Measurements from ENCODE around the gene PCBP1. TPM values are rescaled to one million over a fixed set of nuclear protein-coding genes. Genes with fewer than 3 reads are reported as not detected.
"Not testable (repeated sequence)": the region's sequence is repeated elsewhere in the genome, so short reads cannot be mapped to it uniquely, and the experiment has no call there.

The PCBP1 gene
- total RNA-seq, 1 donor from 2014 or later: 443 TPM

DNA sequence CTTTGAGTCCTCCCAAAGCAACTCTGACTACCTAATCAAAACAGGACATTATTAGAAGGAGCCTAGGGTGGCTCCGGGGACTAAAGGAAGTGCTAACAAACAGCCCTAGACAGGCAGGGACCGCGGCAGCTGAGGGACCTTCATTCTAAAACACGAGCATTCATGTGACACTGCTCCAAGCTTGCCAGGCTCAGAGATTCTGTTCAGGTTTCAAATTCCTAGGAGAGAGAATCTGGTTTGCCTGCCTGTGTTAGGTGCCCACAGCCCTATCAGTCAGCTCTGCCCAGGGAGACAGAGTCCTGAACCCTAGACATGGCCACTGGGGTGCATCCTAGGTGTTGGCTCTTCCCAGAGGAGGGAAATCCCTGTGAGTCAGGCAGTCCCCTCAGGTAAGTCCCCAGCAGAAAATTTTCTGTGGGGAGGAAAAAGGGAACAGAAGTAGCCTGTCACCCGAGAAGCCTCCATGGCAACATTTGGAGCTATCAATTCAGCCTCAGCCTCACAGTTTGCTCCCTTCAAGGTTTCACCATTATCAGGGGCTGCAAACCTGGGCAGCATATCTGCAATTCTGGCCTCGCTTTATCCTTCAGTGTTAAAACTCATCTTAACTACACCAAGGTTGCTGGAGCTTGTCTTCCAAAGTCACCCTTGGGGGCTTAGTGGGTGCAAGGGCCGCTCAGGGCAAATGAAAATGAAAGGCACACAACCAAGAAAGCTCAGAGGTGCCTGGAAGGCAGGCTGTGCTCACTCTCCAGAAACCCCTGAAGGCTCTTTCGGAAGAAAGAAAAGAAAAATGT, 28.6 kb downstream of the PCBP1 start:
- Mint-ChIP-seq H3K4me3 (no peak overlapping the region), H3K27ac (no peak overlapping the region), H3K27me3 (no peaks in the 10 kb centered on the region), H3K36me3 (ENCODE audit: low read depth) (no peaks in the 10 kb centered on the region), H3K4me1 (peaks cover 33% of the 10 kb centered on the region), H3K9me3 (no peaks in the 10 kb centered on the region)
- DNase-seq: no peak
- intact Hi-C loops (cut with micrococcal nuclease): no loop called here

DNA sequence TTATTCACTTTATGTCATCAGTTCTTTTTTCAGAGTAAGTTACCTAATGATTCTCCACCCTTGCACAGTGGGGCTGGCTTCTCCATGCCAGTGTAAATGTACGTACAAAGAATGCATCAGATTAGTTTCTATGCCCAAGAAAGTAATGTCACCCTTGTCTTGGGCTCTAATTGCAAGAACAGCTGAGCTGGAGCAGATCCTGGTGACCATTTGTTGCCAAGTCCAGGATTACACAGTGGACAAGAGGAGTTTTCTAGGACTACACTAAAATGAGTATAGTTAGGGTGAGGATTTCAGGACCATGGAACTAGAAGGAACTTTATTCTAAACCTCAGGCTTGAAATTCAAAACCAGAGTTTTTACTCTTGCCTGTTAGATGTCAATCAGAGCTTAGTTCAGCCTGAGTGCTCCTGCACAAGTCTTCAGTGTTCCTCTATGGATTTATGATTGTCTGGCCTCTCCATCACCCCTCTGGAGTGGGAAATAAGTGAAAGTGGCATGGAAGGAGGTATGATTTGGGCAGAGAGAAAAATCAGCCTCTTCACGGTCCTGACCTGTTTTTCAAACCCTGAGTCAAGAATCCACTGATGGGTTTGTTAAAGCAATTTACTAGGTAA, 29.8 kb downstream of the PCBP1 start:
- Mint-ChIP-seq H3K27me3 (no peaks in the 10 kb centered on the region), H3K4me3 (no peak overlapping the region), H3K36me3 (ENCODE audit: low read depth) (no peaks in the 10 kb centered on the region), H3K9me3 (no peaks in the 10 kb centered on the region), H3K4me1 (peaks cover 34% of the 10 kb centered on the region), H3K27ac (no peak overlapping the region)
- no peak for DNase-seq
- intact Hi-C loops (cut with micrococcal nuclease): no loop called here

DNA sequence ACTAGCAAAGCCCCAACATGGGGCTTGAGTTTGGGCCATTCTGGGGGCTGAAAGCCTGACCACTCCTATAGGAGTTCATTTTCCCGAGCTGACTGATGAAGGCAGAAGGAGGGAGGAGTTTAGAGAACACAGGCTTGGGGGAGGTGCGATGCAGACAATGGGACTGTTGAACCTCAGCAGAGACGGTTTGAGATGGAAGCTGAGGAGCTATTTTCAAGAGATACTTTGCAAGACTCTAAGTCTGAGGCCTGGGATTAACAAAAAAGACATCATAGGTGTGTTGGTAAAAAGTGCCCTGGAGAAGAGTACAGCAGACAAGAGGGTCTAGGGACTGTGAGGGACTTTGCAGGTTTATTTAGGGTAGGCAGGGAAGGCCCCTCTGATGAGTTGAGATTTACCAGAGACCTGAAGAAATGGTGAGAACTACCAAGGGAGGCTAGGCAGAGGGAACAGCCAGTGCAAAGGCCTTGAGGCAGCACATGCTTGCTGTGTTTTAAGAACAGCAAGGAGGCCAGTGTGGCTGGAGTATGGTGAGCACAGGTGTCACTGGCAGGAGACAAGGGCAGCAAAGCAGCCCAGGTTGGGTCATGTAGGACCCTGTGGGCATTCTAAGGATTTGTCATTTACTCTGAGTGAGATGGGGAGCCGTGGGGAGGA, 31.6 kb downstream of the PCBP1 start:
- peak overlapping the region; percentile 54 for H3K27ac Mint-ChIP-seq
- peaks cover 41% of the 10 kb centered on the region for H3K4me1 Mint-ChIP-seq
- intact Hi-C loops (cut with micrococcal nuclease): no loop called here
- H3K4me3 Mint-ChIP-seq: no peak overlapping the region
- peaks cover 2% of the 10 kb centered on the region for H3K36me3 Mint-ChIP-seq (ENCODE audit: low read depth)
- DNase-seq: no peak
- no peaks in the 10 kb centered on the region for H3K9me3 Mint-ChIP-seq
- H3K27me3 Mint-ChIP-seq: no peaks in the 10 kb centered on the region

DNA sequence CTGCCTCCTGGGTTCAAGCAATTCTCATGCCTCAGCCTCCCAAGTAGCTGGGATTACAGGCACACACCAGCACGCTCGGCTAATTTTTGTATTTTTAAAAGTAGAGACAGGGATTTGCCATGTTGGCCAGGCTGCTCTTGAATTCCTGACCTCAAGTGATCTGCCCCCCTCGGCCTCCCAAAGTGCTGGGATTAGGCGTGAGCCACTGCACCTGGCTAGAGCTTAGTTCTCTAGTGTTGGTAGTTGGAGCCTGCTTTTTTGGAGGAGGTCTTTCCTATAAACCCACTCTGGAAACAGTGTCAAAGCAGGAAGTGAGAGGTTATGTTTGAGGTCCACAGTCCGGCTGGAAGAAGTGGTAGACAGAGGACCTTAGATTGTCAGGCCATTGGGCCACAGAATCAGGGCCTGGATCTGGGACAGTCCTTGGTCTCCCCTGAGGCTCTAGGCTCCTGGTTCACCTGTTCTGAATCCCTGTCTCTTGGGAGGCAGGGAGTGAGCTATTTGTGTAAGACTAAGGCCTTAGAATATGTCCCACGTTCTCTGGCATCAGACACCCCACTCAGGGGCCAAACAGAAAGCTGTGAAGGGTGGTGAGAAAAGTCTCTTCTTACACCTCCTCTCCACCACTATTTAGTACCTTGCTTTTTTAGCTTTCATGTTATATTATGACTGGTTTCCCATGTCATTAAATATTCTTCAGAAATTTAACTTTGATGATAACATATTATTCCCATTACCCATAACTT, 34.5 kb downstream of the PCBP1 start:
- H3K27me3 Mint-ChIP-seq: no peaks in the 10 kb centered on the region
- DNase-seq: no peak
- H3K9me3 Mint-ChIP-seq: no peaks in the 10 kb centered on the region
- H3K27ac Mint-ChIP-seq: peak overlapping the region; percentile 69
- H3K4me3 Mint-ChIP-seq: no peak overlapping the region
- peaks cover 4% of the 10 kb centered on the region for H3K36me3 Mint-ChIP-seq (ENCODE audit: low read depth)
- intact Hi-C loops (cut with micrococcal nuclease): no loop called here
- peaks cover 55% of the 10 kb centered on the region for H3K4me1 Mint-ChIP-seq

DNA sequence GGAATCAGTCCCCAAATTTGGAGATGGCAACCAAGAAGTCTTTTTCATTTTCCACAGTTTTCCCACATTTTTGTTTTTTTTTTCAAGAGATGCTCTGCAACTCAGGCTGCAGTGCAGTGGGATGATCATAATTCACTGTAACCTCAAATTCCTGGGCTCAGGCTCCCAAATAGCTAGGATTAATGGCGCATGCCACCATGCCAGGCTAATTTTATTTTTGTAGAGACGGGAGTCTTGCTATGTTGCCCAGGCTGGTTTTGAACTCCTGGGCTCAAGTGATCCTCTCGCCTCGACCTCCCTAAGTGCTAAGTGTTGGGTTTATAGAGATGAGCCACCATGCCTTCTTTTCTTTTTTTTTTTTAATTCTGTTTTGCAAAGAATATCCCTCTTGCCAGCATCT, 35.2 kb downstream of the PCBP1 start:
- intact Hi-C loops (cut with micrococcal nuclease): no loop called here
- H3K4me3 Mint-ChIP-seq: no peak overlapping the region

DNA sequence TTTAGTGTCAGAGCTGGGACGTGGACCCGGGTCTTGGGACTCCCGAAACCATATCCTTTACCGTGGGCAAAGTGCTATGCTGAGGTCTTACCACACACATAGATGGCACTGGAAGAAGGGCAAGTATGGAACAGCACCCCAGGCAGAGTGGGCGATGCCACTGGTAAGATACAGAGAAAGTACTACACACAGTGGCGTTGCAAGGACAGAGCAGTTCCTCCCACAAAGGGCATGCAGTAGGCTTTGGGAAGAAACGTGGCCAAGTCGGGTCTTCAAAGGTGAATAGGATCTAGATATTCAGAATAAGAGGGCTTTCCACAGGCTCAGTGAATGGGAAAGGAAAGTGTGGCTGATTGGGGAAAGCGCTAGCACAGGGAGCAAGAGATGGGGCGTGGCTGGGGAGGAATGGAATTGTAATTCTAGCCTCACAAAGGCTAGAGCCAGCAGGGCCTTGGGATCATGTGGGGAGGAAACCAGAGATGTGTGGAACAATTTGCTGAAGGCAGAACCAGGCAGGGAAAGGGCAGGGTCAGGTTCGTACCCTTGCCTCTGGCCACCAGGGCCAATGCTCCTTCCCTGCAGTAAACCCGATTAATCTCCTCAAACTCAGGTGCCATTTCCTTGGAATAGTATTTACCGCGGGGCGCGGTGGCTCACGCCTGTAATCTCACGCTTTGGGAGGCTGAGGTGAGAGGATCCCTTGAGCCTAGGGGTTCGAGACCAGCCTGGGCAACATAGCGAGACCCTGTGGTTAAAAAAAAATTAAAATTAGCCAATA, 36.0 kb downstream of the PCBP1 start:
- H3K36me3 Mint-ChIP-seq (ENCODE audit: low read depth): peaks cover 4% of the 10 kb centered on the region
- peak overlapping the region; percentile 94 for H3K4me3 Mint-ChIP-seq
- H3K27me3 Mint-ChIP-seq: no peaks in the 10 kb centered on the region
- intact Hi-C loops (cut with micrococcal nuclease): no loop called here
- peaks cover 60% of the 10 kb centered on the region for H3K4me1 Mint-ChIP-seq
- peak overlapping the region; percentile 100 for H3K27ac Mint-ChIP-seq
- DNase-seq: no peak
- no peaks in the 10 kb centered on the region for H3K9me3 Mint-ChIP-seq

More for the DNA sequence above, 35.2 kb downstream of the PCBP1 start:
- no peak for DNase-seq
- H3K27me3 Mint-ChIP-seq: no peaks in the 10 kb centered on the region
- H3K4me1 Mint-ChIP-seq: peaks cover 54% of the 10 kb centered on the region
- H3K27ac Mint-ChIP-seq: no peak overlapping the region
- H3K36me3 Mint-ChIP-seq (ENCODE audit: low read depth): peaks cover 4% of the 10 kb centered on the region
- no peaks in the 10 kb centered on the region for H3K9me3 Mint-ChIP-seq

DNA sequence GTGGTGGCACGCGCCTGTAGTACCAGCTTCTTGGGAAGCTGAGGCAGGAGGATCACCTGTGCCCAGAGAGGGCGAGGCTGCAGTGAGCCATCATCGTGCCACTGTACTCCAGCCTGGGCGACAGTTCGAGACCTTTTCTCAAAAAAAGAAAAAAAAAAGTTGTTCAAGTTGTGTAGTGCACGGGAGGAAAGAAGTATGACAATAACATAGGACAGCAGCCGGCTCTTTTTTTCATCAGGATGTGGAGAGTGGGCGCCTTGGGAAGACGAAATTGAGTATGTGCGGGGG, 36.5 kb downstream of the PCBP1 start:
- peak overlapping the region; percentile 100 for H3K27ac Mint-ChIP-seq
- peak overlapping the region; percentile 94 for H3K4me3 Mint-ChIP-seq
- H3K4me1 Mint-ChIP-seq: peaks cover 61% of the 10 kb centered on the region
- intact Hi-C loops (cut with micrococcal nuclease): loop anchor here (1.0 kb wide), 7 partner anchors 9 to 40 kb away; partner anchors contain the start of gene PCBP1
- no peaks in the 10 kb centered on the region for H3K27me3 Mint-ChIP-seq
- peaks cover 4% of the 10 kb centered on the region for H3K36me3 Mint-ChIP-seq (ENCODE audit: low read depth)
- H3K9me3 Mint-ChIP-seq: no peaks in the 10 kb centered on the region
- DNase-seq: no peak

DNA sequence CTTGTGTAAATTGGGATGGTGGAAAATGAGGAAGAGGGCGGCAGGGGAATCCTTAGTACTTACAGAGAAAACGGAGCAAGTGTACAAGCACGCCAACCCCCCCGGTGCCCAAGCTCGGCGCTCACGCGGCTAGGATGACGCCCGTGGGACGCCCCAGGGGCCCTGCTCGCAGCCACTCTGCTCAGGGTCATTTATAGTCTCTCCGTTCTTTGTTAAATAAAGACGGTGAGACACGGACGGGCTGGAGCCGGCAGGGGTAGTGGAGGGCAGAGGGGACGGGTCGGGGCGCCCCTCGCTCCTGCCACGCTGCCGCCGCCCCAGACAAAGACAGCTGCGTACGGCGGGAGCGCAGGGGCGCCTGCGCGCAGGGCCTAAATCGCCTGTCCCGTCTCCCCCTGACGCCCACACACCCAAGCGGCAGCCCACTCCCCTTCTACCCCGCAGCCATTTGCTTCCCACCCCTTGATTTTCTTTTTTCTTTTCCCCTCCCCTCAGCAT, 37.8 kb downstream of the PCBP1 start:
- Mint-ChIP-seq H3K4me1 (peaks cover 63% of the 10 kb centered on the region), H3K27ac (peak overlapping the region; percentile 100), H3K9me3 (peaks cover 3% of the 10 kb centered on the region), H3K4me3 (peak overlapping the region; percentile 94), H3K27me3 (no peaks in the 10 kb centered on the region), H3K36me3 (ENCODE audit: low read depth) (peaks cover 5% of the 10 kb centered on the region)
- intact Hi-C loops (cut with micrococcal nuclease): loop anchor here (1.0 kb wide), 7 partner anchors 7 to 42 kb away; partner anchors contain the start of gene PCBP1
- peak; percentile 89 for DNase-seq

DNA sequence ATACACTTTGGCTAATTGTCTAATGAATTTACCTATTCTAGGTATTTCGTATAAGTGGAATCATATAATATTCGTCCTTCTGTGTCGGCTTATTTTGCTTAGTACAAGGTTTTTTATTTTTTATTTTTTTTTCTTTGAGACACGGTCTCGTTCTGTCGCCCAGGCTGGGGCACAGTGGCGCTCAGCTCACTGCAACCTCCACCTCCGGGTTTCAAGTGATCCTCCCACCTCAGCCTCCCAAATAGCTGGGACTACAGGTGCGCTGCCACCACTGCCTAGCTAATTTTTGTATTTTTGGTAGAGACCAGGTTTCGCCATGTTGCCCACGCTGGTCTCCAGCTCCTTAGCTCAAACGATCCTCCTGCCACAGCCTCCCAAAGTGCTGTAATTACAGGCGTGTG, 38.2 kb downstream of the PCBP1 start:
- Mint-ChIP-seq H3K27me3 (no peaks in the 10 kb centered on the region), H3K36me3 (ENCODE audit: low read depth) (peaks cover 5% of the 10 kb centered on the region), H3K4me3 (peak overlapping the region; percentile 94), H3K27ac (peak overlapping the region; percentile 100), H3K9me3 (peaks cover 3% of the 10 kb centered on the region), H3K4me1 (peaks cover 68% of the 10 kb centered on the region)
- DNase-seq: peak; percentile 65
- intact Hi-C loops (cut with micrococcal nuclease): no loop called here

DNA sequence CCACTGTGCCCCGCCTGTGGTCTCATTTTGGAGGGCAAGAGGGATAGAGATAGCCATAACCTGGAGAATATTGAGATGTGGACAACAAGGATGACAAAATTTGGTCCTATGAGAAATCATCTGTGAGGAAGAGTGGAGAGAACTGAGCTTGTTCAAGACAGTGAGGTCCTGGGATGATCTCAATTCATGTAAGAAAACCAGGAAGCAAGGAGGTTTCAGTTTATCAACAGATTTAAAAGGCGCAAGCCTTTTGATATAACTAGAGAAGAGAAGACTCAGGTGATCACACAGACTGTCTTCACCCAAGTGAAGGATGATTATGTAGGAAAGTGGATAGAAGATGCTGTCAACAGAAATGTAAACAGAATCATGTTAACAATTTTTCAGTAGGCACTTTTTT, 39.1 kb downstream of the PCBP1 start:
- Mint-ChIP-seq H3K27ac (peak overlapping the region; percentile 100), H3K9me3 (peaks cover 3% of the 10 kb centered on the region), H3K36me3 (ENCODE audit: low read depth) (peaks cover 5% of the 10 kb centered on the region), H3K4me1 (peaks cover 68% of the 10 kb centered on the region), H3K27me3 (no peaks in the 10 kb centered on the region), H3K4me3 (peak overlapping the region; percentile 94)
- no peak for DNase-seq
- intact Hi-C loops (cut with micrococcal nuclease): no loop called here

DNA sequence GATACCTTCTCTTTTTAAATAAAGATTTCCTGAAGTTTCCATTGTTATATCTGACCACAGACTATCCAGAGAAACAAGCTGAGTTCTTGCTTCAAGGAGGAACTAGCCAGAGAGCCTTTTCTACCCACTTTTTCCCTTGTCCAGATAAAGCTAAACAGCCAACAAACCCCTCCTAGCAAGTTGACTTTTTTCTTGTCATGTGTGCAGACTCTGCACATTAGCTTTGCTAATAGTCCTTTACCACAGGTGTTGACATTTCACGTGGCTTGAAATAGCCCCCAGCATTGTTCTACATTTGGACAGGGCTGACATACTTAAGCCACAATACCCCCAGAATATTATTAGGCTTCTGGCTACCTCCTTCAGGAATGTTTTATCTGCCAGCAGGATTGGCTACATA, 40.7 kb downstream of the PCBP1 start:
- Mint-ChIP-seq H3K27ac (peak overlapping the region; percentile 40), H3K9me3 (peaks cover 3% of the 10 kb centered on the region), H3K36me3 (ENCODE audit: low read depth) (peaks cover 5% of the 10 kb centered on the region), H3K4me3 (no peak overlapping the region), H3K4me1 (peaks cover 71% of the 10 kb centered on the region), H3K27me3 (no peaks in the 10 kb centered on the region)
- intact Hi-C loops (cut with micrococcal nuclease): no loop called here
- no peak for DNase-seq

DNA sequence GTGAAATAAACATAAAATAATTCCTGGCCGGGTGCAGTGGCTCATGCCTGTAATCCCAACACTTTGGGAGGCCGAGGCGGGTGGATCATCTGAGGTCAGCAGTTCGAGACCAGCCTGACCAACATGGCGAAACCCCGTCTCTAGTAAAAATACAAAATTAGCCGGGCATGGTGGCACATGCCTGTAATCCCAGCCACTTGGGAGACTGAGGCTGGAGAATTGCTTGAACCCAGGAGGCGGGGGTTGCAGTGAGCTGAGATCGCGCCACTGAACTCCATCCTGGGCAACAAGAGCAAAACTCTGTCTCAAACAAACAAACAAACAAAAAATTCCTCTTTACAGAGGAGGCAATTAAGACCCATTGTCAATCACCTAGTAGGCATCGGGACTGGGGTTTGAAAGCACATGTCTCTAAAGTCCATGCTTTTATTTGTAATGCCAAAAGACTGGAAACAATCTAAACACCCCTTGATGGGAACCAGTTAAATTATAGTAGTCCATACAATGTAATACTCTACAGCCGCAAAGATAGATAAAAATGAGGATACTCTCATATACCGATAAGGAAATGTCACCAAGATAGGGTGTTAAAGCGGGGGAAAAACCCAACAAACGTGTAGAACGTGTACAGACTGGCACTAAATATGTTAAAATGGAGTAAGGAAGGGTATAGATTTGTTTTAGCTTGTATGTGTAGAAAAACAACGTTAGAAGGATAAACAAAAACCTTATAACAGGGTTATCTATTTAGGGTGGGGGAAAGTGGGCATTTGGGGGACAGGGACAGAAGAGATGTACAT, 44.3 kb downstream of the PCBP1 start:
- intact Hi-C loops (cut with micrococcal nuclease): loop anchor here (1.0 to 5.0 kb wide), 4 partner anchors 7 to 489 kb away; partner anchors contain the start of genes AAK1 and PCBP1
- H3K27ac Mint-ChIP-seq: peak overlapping the region; percentile 96
- H3K4me3 Mint-ChIP-seq: peak overlapping the region; percentile 91
- not testable (repeated sequence) for H3K27me3 Mint-ChIP-seq; H3K9me3 Mint-ChIP-seq; H3K36me3 Mint-ChIP-seq (ENCODE audit: low read depth); DNase-seq
- H3K4me1 Mint-ChIP-seq: peaks cover 71% of the 10 kb centered on the region

Data from activated CD4-positive, alpha-beta T cell treated with anti-CD3 and anti-CD28 coated beads, Interleukin-2, amount 10 ng/mL, durations not matched to agents 24 days and 14 days (primary cell).